DMS79 (cell line): Measurements from ENCODE around the gene RTN4RL1.
A peak's percentile ranks its signal among the peaks of the same experiment; 100 is the strongest.
"Not testable (repeated sequence)": the region's sequence is repeated elsewhere in the genome, so short reads cannot be mapped to it uniquely, and the experiment has no call there.

Experiments used
- DNase-seq: peaks from one replicate; lab custom pipeline; 2025; lab: John Stamatoyannopoulos, UW

RTN4RL1 gene

DNA sequence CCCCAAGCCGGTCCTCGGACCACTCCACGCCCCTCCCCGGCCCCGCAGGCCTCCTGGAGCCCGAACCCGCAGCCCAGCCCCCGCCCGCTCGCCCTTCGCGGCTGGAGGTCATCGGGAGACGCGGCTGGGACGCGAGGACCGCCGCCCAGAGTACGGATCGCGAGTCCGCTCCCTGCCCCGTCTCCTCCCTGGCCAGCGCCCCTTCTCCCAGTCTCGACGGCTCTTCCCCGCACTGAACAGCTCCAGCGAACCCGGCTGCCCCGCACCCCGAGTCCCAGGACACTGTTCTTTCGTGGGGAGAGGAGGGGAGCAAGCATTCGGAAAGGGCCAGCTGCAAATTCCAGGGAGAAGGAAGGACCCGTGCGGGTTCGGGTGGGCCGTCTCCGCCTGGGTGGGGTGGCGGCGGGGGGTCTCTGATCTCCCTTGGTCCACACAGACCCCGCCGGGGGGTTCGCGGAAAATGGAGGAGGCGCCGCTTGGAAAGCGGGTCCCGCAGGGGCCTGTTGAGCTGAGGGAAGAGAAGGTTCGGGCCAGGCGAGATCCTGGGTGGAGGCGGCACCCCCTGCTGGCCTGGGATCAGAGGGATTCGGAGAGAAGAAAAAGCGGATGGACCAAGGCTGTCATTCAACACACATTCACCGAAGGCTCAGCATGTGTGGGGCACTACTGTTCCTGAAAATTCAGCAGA lies 632 bp upstream of the RTN4RL1 start:
- peak; percentile 25 for DNase-seq

- DNase-seq, result no peak
Observed at GRCh38 chr17:2024572-2025219, 438 bp downstream of the RTN4RL1 start.

GRCh38 chr17:2023692-2024571 lies 1.2 kb downstream of the RTN4RL1 start:
- peak; percentile 43 for DNase-seq

- DNase-seq, result no peak
Observed at GRCh38 chr17:2023256-2023655, 1.9 kb downstream of the RTN4RL1 start.

GRCh38 chr17:2022647-2023240 lies 2.4 kb downstream of the RTN4RL1 start:
- no peak for DNase-seq

DNA sequence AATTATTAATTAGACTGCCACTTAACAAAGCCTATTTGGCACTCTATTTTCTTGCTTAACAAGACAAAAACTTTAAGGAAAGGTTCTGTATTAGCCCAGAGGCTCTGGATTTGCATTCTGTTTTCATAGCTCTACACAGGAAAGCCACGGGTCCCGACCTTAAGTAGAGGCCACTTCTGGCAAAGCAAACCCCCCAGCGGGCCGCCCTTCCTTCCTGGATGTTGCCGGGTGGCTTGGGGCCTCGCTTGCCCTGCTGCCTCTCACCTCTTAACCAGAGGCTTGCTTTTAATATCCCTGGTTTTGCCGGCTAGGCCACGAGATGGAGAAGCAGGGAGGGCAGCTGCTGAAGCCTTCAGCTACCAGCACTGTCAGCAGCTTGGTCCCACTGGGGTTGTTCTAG lies 4.4 kb downstream of the RTN4RL1 start:
- DNase-seq, result no peak

- DNase-seq, result no peak
Observed at GRCh38 chr17:2019723-2020122, 5.4 kb downstream of the RTN4RL1 start.

DNA sequence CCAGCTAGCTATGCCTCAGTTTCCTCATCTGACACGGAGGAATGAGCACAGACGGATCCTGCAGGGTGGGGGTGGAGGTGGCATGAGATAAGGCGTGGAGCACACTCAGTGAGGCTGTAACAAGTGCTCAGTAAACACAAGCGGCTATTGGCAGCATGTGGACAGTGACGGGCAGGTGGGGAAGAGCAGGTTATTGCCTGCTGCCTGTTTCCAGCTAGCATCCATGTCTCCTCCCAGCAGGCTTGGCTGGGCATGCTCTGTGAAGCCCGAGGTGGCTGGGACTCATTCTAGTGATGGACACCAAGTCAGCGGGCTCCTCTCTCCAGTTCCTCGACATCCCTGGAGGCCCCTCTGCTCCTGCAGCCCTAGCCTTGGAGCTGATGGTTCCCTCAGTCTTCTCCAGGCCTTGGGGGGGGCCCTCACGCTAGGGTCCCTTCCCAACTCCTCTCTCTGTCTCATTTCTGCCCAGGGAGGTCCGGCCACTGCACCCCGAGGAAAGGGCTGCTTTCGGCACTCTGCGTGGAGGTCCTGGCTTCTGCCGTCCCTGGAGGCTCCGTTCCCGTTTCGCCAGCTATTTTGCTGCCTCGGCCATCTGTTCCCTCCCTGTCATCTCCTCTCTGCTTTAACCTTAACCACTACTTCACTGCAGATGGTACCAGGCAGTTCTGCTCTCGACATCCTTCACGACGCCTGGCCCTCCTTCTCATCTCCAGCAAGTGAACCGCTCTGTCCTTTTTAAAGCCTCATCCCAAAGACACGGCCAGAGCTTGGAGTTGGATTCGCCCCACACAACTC lies 6.2 kb downstream of the RTN4RL1 start:
- no peak for DNase-seq

DNA sequence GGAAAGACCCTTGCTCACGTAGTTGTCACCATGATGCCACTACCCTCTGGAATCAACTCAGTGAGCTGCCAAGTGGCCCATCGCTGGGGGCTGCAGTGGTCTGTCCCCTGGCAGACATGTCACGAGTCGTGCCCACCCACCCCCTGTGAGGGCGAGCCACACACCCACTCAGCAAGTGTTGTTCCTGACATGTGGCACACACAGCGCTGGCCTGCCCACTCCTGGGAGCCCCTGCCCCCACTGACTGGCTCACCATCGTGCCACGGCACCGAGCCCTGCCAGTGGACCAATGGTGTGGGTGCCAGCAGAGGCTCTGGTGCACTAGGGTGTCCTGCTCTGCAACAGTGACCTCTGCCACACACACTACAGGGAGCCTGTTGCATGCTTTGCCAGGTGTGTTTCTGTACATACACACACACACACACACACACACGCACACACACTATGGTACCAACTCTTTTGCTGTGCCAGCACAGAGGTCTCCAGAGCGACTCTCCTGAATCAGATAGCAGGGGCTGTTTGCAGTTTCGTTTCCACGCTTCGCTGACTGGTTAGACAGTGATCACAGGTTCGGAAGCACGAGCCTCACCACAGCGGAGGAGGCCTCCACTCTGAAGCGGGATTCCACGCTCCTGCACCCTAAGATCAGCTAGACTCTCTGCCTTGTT lies 7.7 kb downstream of the RTN4RL1 start:
- peak; percentile 51 for DNase-seq

DNA sequence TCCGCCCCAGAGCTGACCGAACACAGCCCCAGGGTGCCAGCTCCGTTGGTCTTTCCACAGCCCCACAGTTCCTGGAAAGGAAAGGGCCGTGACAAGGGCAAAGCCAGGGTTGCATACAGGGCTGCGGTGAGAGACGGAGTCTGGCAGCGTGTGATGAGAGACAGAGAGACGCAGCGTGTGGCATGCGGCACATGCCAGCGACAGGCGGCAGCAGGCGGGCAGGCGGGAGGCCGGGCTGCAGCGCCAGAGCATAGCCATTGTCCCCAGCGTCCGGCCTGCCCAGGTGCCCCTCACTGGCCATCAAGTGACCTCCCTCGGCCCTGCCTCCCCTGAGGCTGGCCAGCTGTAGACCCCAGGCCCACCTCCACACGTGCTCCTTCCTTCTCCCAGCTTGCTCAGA lies 8.6 kb downstream of the RTN4RL1 start:
- no peak for DNase-seq

DNA sequence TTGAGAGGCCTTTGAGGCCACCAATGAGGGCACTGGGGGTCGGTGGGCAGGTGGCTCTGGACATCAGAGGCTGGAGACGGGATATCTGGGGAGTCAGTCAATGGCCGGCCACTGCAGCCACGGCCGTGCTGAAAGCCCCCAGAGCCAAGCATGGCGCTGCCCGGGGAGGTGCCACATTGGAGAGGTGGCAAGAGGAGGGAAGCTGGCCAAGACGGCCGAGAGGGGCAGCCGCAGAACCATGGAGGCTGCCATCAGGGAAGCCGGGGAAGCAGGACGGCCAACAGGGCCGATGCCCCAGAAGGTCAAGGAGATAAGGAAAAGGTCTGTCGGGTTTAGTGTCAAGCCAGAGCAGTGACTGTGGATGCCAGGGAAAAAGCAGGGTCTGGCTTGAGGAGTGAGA lies 9.8 kb downstream of the RTN4RL1 start:
- no peak for DNase-seq

GRCh38 chr17:2013994-2014317 lies 11.2 kb downstream of the RTN4RL1 start:
- DNase-seq, result no peak

GRCh38 chr17:2013220-2013993 lies 11.7 kb downstream of the RTN4RL1 start:
- DNase-seq, result not testable (repeated sequence)

DNA sequence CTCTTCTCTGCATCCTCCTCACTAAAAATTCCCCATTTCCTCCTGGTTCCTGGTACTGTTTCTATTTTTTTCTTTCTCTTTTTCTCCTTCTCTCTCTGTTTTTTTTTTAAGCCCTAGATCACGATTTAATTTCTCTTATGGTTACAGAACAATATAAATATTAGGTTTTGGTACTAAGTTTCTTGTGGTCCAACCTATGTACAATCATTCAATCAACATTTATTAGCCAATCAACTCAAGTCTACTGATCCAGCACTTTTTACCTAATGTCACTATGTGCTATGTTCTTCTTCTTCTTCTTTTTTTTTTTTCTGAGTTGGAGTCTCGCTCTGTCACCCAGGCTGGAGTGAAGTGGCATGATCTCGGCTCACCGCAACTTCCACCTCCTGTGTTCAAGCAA lies 12.6 kb downstream of the RTN4RL1 start:
- DNase-seq, result no peak

- peak; percentile 94 for DNase-seq
Observed at GRCh38 chr17:2011411-2012371, 13.4 kb downstream of the RTN4RL1 start.

- no peak for DNase-seq
Observed at GRCh38 chr17:2009737-2010136, 15.4 kb downstream of the RTN4RL1 start.

DNA sequence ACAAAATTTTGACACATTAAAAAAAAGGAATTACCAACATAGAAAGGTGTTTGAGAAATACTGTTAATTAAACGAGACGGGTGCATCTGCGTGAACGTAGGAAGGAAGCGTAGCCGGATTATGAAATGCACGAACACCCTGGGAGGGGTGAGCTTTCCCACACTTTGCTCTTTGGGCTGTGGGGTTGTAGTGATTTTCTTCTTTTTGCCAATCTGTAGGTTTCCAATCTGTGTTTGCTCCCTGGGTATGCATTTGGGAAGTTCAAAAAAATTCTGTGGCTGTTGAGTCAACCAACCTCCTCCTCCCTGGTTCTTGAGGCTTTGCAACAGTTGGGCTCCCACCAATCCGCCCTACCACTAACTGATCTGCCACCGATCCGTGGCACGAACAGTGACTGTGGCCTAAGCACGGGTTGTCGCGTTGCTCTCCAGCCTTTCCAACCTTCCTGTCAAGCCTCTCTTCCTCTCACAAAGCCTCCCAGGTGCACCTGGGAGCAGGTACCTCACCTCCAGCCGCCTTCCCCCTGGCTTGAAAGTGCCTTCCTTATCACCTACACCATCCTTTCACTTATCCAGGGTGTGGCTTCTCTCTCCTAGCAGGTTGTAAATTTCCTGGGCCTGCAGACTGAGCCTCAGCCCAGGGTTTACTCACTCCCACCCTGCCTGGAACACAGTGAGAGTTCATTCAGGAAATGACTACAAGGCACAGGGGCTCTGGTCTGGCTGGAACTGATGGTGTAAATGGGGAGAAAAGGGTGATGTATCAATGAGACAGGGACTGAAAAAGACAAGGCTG lies 16.6 kb downstream of the RTN4RL1 start:
- no peak for DNase-seq

- DNase-seq, result no peak
Observed at GRCh38 chr17:2004435-2004952, 20.6 kb downstream of the RTN4RL1 start.
